Fibroblast of lung (primary cell): ENCODE results near the gene LPCAT1.

ENCODE experiments used
- CTCF ChIP-seq, 2 donors: IDR thresholded peaks in 1 of 2; conservative IDR thresholded peaks in 1 of 2; 1 replicate in 1 of 2; 2 replicates in 1 of 2; pipeline ENCODE4 v1.5.1; 2011 to 2012; ENCODE audit warnings: low read length in 2 of 2, control low read depth in 1 of 2, inconsistent platforms in 1 of 2, low read depth in 1 of 2, mild to moderate bottlenecking in 1 of 2
- EZH2 ChIP-seq: IDR thresholded peaks from 2 replicates; pipeline ENCODE4 v1.5.1; 2012; ENCODE audit warnings: low read length, control low read depth, mild to moderate bottlenecking; ENCODE audit errors: missing control alignments

GRCh38 chr5:1461396-1461795 lies 62.4 kb downstream of the LPCAT1 start:
- TF ChIP-seq EZH2 (no peak), CTCF (conservative IDR thresholded peaks at IDR 0.05 in 1 of 2, IDR thresholded peaks at IDR 0.05 in 1 of 2; ENCODE audit: low read depth in 1 of 2, low read length in 2 of 2) (no peak)
